GM21381 (cell line): Measurements from ENCODE around the gene CDYL.

ENCODE experiments used
- ATAC-seq: cut with Tn5 transposase; IDR thresholded peaks from one replicate; pipeline ENCODE4 v1.9.1; 2021; ENCODE audit warnings: mild to moderate bottlenecking, moderate library complexity; ENCODE audit not compliant: unreplicated experiment

Gene CDYL, protein sequence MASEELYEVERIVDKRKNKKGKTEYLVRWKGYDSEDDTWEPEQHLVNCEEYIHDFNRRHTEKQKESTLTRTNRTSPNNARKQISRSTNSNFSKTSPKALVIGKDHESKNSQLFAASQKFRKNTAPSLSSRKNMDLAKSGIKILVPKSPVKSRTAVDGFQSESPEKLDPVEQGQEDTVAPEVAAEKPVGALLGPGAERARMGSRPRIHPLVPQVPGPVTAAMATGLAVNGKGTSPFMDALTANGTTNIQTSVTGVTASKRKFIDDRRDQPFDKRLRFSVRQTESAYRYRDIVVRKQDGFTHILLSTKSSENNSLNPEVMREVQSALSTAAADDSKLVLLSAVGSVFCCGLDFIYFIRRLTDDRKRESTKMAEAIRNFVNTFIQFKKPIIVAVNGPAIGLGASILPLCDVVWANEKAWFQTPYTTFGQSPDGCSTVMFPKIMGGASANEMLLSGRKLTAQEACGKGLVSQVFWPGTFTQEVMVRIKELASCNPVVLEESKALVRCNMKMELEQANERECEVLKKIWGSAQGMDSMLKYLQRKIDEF

GRCh38 chr6:4776131-4776492 is at the start of gene CDYL:
Gene CDYL, plus strand, starts transcription at chr6:4776404. Its CDS starts 380 bp downstream, at chr6:4776784.
- peak; percentile 60 for ATAC-seq

- ATAC-seq = no peak
Observed at GRCh38 chr6:4726645-4727044, 49.6 kb upstream of the CDYL start.

DNA sequence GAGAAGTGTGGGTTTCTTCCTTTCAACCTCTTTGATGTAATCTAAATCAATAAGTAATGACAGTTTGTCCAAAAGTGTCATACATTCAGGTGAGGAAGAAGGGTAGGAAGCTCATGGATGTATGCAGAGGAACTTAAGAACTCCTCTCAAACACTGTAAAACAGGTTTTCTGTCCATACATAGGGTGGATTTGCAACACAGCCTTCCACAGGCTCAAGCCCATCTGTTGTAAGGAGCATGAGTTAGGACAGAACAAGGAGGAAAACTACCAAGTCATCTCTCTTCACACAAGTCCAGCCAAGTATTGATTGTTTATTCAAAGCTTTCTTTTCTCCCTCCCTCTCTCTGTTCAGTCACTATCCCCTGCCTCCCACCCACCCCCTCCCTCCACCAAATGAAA is 49.0 kb upstream of the CDYL start:
- ATAC-seq = no peak

DNA sequence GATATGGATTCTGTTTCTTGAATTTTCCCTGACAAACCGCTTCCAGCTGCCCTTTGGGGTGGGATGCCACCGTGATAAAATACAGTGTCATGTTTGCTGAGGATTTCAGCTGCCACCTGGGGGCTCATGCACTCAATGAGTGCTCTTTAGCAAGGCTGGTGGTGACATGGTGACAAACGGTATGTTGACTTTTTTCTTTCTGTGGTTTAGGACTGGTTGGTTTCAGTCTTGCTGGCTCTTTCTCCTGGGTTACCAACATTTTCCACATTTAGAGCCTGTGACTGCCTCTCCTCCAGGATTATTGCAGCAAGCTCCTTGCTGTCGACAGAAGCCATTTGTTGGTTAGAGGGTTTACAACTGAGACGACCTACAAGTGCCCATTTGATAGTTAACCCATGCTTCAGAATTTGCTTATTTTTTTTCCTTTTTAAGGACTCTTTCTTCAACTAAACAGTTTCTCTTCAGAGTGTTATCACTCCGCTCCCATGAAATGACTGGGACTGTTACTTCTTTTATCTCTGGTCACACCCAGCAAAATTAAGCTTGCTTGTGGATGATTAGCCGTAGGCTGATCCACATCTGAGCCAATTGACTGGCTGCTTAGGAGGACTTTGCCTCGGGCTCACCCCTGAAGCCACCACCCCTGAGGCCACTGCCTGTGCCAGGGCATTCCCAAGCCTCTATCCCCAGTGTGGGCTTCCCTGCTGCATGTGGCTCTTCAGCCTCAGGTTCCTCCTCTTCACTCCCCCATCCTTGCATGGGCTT is 48.4 kb upstream of the CDYL start:
- peak; percentile 62 for ATAC-seq

- ATAC-seq = no peak
Observed at GRCh38 chr6:4728436-4728769, 47.8 kb upstream of the CDYL start.

DNA sequence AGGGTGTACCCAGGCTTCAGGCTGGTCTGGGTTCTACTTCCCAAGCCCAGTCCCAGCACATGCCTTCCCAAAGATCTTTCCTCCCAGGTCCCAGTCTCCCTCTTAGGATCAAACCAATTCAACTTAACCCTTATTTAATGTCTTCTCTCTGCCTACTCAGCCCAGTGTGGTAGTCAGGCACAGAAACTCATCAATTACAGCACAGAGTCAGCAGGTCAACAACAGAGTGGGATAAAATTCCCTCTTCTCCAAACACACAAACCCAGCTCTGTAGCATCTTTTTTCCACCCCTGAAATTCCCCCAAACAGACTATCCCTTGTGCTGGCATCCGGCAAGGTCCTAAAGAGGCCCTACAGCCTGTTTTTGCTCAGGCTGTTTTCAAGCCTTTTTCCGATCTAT is 47.3 kb upstream of the CDYL start:
- ATAC-seq = no peak

GRCh38 chr6:4731996-4732395 is 44.2 kb upstream of the CDYL start:
- ATAC-seq = no peak

DNA sequence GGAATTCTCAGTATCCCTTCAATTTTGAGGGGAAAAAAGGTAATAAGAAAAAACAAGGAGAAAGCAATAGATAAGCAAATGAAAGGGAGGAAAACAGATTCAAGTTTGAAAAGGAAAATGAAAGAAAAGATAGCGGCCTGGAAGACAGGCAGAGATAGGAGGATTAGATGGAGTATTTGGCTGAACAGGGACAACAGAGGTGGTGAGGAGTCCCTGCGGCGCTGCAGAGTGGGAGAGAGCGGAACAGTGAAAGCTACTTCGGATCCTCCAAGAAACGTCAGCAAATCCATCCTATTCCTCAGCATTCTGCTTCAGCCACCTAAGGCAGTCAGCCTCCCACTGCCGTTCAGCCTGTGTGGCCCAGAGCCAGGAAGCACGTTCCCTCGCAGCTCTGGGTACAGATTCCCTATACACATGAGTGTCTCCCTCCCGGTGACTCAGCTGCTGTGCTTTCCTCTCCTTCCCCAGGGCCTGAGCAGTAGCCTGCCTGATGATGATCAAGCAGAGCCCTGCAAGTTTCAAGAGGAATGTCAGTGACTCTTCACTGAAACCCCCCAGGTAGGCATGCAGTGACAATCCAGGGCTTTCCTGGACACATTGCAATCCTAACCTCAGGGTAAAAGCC is 43.4 kb upstream of the CDYL start:
- no peak for ATAC-seq

DNA sequence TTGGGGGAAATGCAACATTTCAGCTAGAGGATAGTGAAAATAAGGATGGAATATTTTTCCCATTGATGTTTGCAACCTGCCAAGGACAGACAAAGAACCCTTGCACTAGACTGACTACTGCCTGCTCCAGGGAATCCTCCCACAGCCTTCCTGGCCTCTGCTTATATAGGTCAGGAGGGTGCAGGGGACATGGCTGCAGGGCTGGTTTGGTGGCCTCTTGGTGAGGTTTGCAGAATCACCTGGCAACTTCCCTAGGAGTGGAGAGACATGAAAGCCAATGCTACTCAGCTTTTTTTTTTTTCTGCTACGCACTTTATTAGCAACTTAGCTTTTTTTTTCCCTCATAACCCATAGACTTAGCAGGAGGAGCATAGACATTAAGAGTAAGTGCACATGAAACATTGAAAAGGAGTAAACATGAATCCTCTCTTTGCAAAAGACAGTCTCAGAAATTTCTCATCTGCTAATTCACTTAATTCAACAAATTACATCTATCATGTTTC is 39.8 kb upstream of the CDYL start:
- no peak for ATAC-seq

- no peak for ATAC-seq
Observed at GRCh38 chr6:4740032-4740431, 36.2 kb upstream of the CDYL start.

DNA sequence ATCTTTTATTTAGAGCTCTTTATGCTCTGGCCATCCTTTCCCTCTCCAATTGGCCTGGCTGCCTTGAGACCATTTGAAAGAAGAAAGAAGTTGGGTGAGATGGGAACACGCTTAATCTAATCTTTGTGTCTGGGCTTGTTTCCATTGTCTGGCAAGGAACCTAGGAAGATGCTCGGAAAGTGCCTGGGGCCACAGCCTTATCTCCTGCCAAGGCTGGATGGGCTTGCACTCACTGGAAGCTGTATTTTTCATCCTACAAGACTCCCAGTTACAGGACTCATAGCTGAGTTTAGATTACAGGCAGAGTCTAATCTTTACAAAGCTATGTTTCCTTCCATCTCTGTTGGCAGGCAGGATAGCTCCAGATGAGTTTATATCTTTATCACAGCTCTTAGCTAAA is 33.1 kb upstream of the CDYL start:
- no peak for ATAC-seq

GRCh38 chr6:4743926-4744325 is 32.3 kb upstream of the CDYL start:
- no peak for ATAC-seq

DNA sequence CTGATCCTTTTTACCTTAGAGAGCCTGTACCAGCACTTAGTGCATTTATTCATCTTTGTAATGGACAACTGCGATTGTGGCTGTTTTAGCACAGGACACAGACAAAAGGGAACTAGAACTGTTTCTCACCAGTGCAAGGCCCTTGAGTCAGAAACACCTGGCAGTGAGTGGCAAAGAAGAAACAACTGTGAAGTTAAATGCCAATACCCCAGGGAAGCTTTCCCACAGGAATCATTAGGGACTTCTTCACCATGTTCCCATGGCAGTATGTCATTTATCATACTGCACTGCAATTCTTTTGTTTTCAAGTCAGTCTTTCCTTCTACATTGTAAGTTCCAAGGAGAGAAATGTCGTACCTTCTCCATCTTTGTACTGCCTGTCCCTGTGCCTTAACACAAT is 28.6 kb upstream of the CDYL start:
- ATAC-seq = no peak

- ATAC-seq = no peak
Observed at GRCh38 chr6:4751823-4752464, 24.3 kb upstream of the CDYL start.

DNA sequence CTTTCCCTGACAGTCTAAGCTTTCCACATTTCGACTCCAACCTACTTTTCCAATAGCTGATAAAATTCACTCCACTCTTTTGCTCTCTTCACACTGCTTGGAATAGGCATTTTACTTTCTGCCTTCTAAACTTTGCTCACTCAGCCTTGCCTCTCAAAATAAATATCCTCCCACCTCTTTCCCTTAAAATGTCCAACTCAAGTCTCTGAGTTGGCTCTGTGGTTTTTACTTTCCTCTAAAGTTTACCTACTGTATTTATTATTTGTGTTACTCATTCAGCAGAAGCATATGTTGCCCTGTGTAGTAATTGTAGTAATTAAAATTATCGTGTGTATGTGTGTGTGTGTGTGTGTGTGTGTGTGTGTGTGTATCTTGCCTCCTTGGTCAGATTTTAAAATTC is 20.0 kb upstream of the CDYL start:
- ATAC-seq = no peak

DNA sequence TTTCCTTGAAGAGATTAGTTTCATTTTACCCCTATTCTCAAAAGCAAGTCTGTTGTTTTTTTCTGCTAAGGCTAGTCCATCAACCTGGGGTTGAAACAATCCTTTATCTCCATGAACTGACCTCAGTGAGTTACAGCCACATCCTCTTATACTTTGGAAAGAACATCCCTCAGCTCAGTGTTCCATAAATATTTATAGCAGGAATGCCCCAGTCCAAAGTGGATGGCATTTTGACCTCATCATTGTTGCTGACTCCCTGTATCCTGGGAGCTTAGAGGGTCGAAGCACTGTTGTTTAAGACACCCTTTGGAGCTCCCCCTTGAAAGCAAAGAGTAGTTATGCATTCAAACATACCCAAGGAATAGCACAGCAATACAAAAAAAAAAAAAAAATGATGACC is 16.2 kb upstream of the CDYL start:
- ATAC-seq = no peak

GRCh38 chr6:4760773-4761172 is 15.4 kb upstream of the CDYL start:
- ATAC-seq = no peak

- no peak for ATAC-seq
Observed at GRCh38 chr6:4762294-4762693, 13.9 kb upstream of the CDYL start.

DNA sequence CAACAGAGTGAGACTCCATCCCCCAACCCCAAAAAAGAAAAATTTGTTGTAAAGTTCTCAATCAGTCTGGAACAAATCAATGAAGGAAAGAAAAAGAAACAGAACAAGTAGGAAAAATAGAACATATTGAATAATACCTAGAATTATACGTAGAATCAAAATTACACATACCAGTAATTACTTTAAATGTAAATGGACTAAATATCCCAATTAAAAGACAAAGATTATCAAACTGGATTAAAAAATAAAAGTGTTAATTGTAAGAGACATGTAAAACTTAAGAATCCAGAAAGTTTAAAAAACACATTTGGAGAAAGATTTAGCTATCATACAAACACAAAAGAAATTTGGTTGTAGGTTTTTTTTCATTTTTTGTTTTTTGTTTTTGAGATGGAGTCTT is 12.3 kb upstream of the CDYL start:
- ATAC-seq = no peak

GRCh38 chr6:4768815-4769214 is 7.4 kb upstream of the CDYL start:
- no peak for ATAC-seq

DNA sequence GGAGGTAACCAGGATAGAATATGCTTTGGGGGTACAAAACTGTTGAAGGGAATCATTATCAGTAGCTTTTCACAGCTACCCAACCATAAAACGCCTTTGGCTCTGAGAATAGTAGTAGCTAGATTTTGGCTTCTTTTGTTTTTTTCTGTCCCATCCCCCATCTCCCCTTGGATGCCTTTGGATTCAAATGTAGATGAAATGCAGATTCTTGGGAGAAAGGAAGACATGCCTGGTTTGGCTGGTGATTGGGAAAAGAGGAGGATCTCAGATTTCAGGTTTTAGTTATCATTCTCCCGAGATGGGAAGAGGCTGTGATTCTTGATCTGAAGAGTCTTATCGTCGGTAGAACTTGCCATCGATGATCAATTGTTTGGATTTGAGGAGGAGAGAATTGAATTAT is 3.5 kb upstream of the CDYL start:
- no peak for ATAC-seq
